Measurements from ENCODE around the gene PAK5.

Gene PAK5

DNA sequence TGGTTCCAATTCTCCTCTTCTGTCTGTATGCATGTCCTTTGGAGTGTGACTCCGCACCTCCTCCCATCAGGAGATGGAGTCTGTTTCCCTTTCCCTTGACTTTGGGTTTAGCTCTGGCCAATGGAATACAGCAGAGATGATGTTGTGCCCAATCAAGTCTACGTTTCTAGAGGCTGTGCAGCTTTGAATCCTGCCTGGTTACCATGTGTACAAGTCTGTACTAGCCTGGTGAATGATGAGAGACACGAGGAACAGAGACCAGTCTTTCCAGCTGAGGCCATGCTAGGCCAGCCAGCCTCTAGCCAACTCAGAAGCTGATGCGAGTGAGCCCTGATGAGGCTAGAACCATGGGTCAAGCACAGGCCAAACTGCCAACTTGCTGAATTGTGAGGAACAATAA, 241.3 kb downstream of the PAK5 start:
- Histone ChIP-seq H3K9me3 (ENCODE audit: insufficient read depth, low read length) (no peaks in the 10 kb centered on the region), H3K9me2 (replicated peaks; ENCODE audit: insufficient read depth, low read length) (no peaks in the 10 kb centered on the region), H3K79me2 (ENCODE audit: insufficient read depth, low read length) (no peaks in the 10 kb centered on the region), H3K27ac (ENCODE audit: low read depth, low read length) (no peak overlapping the region), H2AFZ (ENCODE audit: low read depth, low read length, severe bottlenecking) (no peak overlapping the region), H3K27me3 (ENCODE audit: low read length) (no peaks in the 10 kb centered on the region), H3K36me3 (ENCODE audit: low read length) (no peaks in the 10 kb centered on the region), H3F3A (ENCODE audit: insufficient read depth) (no peaks in the 10 kb centered on the region), H3K9ac (ENCODE audit: low read length) (no peak overlapping the region), H3K4me2 (ENCODE audit: low read depth, low read length, poor library complexity, severe bottlenecking) (no peak overlapping the region), H3K4me3 (ENCODE audit: insufficient read depth, low read length, poor library complexity, severe bottlenecking) (no peak overlapping the region), H4K20me1 (ENCODE audit: low read depth, low read length) (no peaks in the 10 kb centered on the region)
- TF ChIP-seq EZH2phosphoT487 (conservative IDR thresholded peaks at IDR 0.05; ENCODE audit: low read length) = no peak
- TF ChIP-seq, protein P1, sequence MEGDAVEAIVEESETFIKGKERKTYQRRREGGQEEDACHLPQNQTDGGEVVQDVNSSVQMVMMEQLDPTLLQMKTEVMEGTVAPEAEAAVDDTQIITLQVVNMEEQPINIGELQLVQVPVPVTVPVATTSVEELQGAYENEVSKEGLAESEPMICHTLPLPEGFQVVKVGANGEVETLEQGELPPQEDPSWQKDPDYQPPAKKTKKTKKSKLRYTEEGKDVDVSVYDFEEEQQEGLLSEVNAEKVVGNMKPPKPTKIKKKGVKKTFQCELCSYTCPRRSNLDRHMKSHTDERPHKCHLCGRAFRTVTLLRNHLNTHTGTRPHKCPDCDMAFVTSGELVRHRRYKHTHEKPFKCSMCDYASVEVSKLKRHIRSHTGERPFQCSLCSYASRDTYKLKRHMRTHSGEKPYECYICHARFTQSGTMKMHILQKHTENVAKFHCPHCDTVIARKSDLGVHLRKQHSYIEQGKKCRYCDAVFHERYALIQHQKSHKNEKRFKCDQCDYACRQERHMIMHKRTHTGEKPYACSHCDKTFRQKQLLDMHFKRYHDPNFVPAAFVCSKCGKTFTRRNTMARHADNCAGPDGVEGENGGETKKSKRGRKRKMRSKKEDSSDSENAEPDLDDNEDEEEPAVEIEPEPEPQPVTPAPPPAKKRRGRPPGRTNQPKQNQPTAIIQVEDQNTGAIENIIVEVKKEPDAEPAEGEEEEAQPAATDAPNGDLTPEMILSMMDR (IDR thresholded peaks at IDR 0.05; ENCODE audit: insufficient read depth, low read length, poor library complexity, severe bottlenecking) = no peak

DNA sequence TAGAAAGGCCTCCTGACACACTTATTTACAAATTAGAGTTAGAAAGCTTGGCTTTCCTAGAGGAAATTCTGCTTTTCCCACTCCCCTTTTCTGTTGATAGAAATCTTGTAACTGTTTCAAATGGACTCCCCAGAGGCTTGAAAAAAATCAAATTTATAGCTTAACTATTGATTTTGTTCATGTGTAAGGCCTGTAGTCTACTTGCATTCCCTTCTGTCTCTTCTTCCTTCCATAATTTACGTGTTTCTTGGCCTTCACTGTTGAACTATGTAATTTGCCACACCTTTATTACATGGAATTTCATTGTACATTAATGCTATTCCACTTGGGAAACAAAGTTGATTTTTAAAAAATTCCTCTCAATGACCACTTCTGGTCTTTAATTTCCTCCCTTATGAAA, 243.1 kb downstream of the PAK5 start:
- H3K9me3 ChIP-seq (ENCODE audit: insufficient read depth, low read length) = no peaks in the 10 kb centered on the region
- H3K4me3 ChIP-seq (ENCODE audit: insufficient read depth, low read length, poor library complexity, severe bottlenecking) = no peak overlapping the region
- no peak overlapping the region for H3K9ac ChIP-seq (ENCODE audit: low read length)
- H3K27ac ChIP-seq (ENCODE audit: low read depth, low read length) = no peak overlapping the region
- TF ChIP-seq, protein P1 (IDR thresholded peaks at IDR 0.05; ENCODE audit: insufficient read depth, low read length, poor library complexity, severe bottlenecking) = no peak
- TF ChIP-seq EZH2phosphoT487 (conservative IDR thresholded peaks at IDR 0.05; ENCODE audit: low read length) = no peak
- no peak overlapping the region for H2AFZ ChIP-seq (ENCODE audit: low read depth, low read length, severe bottlenecking)
- H3F3A ChIP-seq (ENCODE audit: insufficient read depth) = no peaks in the 10 kb centered on the region
- no peaks in the 10 kb centered on the region for H3K9me2 ChIP-seq (replicated peaks; ENCODE audit: insufficient read depth, low read length)
- no peaks in the 10 kb centered on the region for H3K36me3 ChIP-seq (ENCODE audit: low read length)
- H3K4me2 ChIP-seq (ENCODE audit: low read depth, low read length, poor library complexity, severe bottlenecking) = no peak overlapping the region
- H3K79me2 ChIP-seq (ENCODE audit: insufficient read depth, low read length) = no peaks in the 10 kb centered on the region
- H3K27me3 ChIP-seq (ENCODE audit: low read length) = no peaks in the 10 kb centered on the region
- no peaks in the 10 kb centered on the region for H4K20me1 ChIP-seq (ENCODE audit: low read depth, low read length)

DNA sequence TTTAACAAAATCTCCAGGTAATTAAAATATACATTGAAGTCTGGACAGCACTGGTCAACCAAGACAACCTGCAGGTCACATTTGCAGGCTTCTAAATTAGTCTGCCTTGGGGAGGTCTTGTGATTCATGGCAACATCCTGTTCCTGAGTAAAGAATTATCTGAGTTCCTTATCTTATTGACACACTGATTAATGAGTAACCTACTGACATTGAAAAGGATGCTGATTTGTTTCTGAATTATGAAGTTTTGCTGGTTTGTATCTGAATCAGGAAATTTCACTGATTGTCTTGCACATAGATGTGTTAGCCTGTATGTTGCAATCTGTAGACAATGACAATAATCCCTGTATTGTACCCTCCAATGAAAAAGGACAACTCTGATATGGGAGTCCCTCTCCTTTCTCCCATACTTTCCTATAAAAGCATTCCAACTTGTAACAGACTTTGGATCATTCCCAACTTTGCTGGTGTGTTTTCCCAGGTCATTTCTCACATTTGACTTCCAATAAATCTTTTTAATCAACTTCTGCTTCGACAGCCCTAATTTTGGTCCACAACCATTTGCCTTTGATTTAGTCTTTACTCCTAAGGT, 244.5 kb downstream of the PAK5 start:
- Histone ChIP-seq H3K9me3 (ENCODE audit: insufficient read depth, low read length) (no peaks in the 10 kb centered on the region), H3K79me2 (ENCODE audit: insufficient read depth, low read length) (no peaks in the 10 kb centered on the region), H3F3A (ENCODE audit: insufficient read depth) (no peaks in the 10 kb centered on the region), H3K27me3 (ENCODE audit: low read length) (no peaks in the 10 kb centered on the region), H3K27ac (ENCODE audit: low read depth, low read length) (no peak overlapping the region), H3K4me2 (ENCODE audit: low read depth, low read length, poor library complexity, severe bottlenecking) (no peak overlapping the region), H3K9ac (ENCODE audit: low read length) (no peak overlapping the region), H2AFZ (ENCODE audit: low read depth, low read length, severe bottlenecking) (no peak overlapping the region), H4K20me1 (ENCODE audit: low read depth, low read length) (no peaks in the 10 kb centered on the region), H3K4me3 (ENCODE audit: insufficient read depth, low read length, poor library complexity, severe bottlenecking) (no peak overlapping the region), H3K9me2 (replicated peaks; ENCODE audit: insufficient read depth, low read length) (no peaks in the 10 kb centered on the region), H3K36me3 (ENCODE audit: low read length) (no peaks in the 10 kb centered on the region)
- no peak for TF ChIP-seq EZH2phosphoT487 (conservative IDR thresholded peaks at IDR 0.05; ENCODE audit: low read length)
- TF ChIP-seq, protein P1 (IDR thresholded peaks at IDR 0.05; ENCODE audit: insufficient read depth, low read length, poor library complexity, severe bottlenecking) = no peak

Data from SU-DHL-6 (cell line).